ENCODE results near the gene ZW10. TPM values are rescaled to one million over a fixed set of nuclear protein-coding genes. Genes with fewer than 3 reads are reported as not detected.
"Not testable (repeated sequence)": the region's sequence is repeated elsewhere in the genome, so short reads cannot be mapped to it uniquely, and the experiment has no call there.

The ZW10 gene
- polyA plus RNA-seq (2012; ENCODE audit: insufficient read depth, insufficient read length) = 33.2 TPM

GRCh38 chr11:113773416-113774173 lies at the start of gene ZW10:
Gene ZW10 (minus strand): TSS chr11:113773692. CDS start chr11:113773666, 26 bp downstream.
- DNase-seq (ENCODE audit: low read depth, low spot score) = peak; percentile 92
- peak within 1 kb of the TSS; percentile 95 for H3K4me3 ChIP-seq (ENCODE audit: low read length)

- DNase-seq (ENCODE audit: low read depth, low spot score) = no peak
- no peak overlapping the region for H3K4me3 ChIP-seq (ENCODE audit: low read length)
These were observed 44.9 kb upstream of the ZW10 start for GRCh38 chr11:113818426-113818825.

GRCh38 chr11:113817626-113818025 lies 44.1 kb upstream of the ZW10 start:
- no peak overlapping the region for H3K4me3 ChIP-seq (ENCODE audit: low read length)

GRCh38 chr11:113817162-113817561 lies 43.7 kb upstream of the ZW10 start:
- no peak overlapping the region for H3K4me3 ChIP-seq (ENCODE audit: low read length)
- DNase-seq (ENCODE audit: low read depth, low spot score) = no peak

More at GRCh38 chr11:113817626-113818025, 44.1 kb upstream of the ZW10 start:
- no peak for DNase-seq (ENCODE audit: low read depth, low spot score)

- no peak for DNase-seq (ENCODE audit: low read depth, low spot score)
- no peak overlapping the region for H3K4me3 ChIP-seq (ENCODE audit: low read length)
These were observed 40.7 kb upstream of the ZW10 start for GRCh38 chr11:113814181-113814580.

- H3K4me3 ChIP-seq (ENCODE audit: low read length) = no peak overlapping the region
- DNase-seq (ENCODE audit: low read depth, low spot score) = no peak
These were observed 35.4 kb upstream of the ZW10 start for GRCh38 chr11:113808931-113809330.

- DNase-seq (ENCODE audit: low read depth, low spot score) = no peak
- no peak overlapping the region for H3K4me3 ChIP-seq (ENCODE audit: low read length)
These were observed 32.9 kb upstream of the ZW10 start for GRCh38 chr11:113806406-113806805.

GRCh38 chr11:113805640-113806039 lies 32.1 kb upstream of the ZW10 start:
- no peak for DNase-seq (ENCODE audit: low read depth, low spot score)
- no peak overlapping the region for H3K4me3 ChIP-seq (ENCODE audit: low read length)

- DNase-seq (ENCODE audit: low read depth, low spot score) = no peak
- H3K4me3 ChIP-seq (ENCODE audit: low read length) = no peak overlapping the region
These were observed 29.1 kb upstream of the ZW10 start for GRCh38 chr11:113802621-113803020.

- H3K4me3 ChIP-seq (ENCODE audit: low read length) = no peak overlapping the region
- peak; percentile 28 for DNase-seq (ENCODE audit: low read depth, low spot score)
These were observed 23.3 kb upstream of the ZW10 start for GRCh38 chr11:113796663-113797259.

- no peak for DNase-seq (ENCODE audit: low read depth, low spot score)
- no peak overlapping the region for H3K4me3 ChIP-seq (ENCODE audit: low read length)
These were observed 16.3 kb upstream of the ZW10 start for GRCh38 chr11:113789675-113790320.

GRCh38 chr11:113789016-113789415 lies 15.5 kb upstream of the ZW10 start:
- DNase-seq (ENCODE audit: low read depth, low spot score); H3K4me3 ChIP-seq (ENCODE audit: low read length): not testable (repeated sequence)

- no peak overlapping the region for H3K4me3 ChIP-seq (ENCODE audit: low read length)
- no peak for DNase-seq (ENCODE audit: low read depth, low spot score)
These were observed 8.6 kb upstream of the ZW10 start for GRCh38 chr11:113782134-113782533.

- DNase-seq (ENCODE audit: low read depth, low spot score) = no peak
- H3K4me3 ChIP-seq (ENCODE audit: low read length) = no peak overlapping the region
These were observed 8.2 kb upstream of the ZW10 start for GRCh38 chr11:113781682-113782081.

- DNase-seq (ENCODE audit: low read depth, low spot score) = no peak
- H3K4me3 ChIP-seq (ENCODE audit: low read length) = no peak within 1 kb of the TSS
These were observed 6.0 kb upstream of the ZW10 start, which contains the start of gene CLDN25 for GRCh38 chr11:113779496-113779895. Gene CLDN25 (plus strand): TSS chr11:113779796. CDS start chr11:113779796, 0 bp downstream.

GRCh38 chr11:113778111-113778910 lies 4.8 kb upstream of the ZW10 start:
- H3K4me3 ChIP-seq (ENCODE audit: low read length) = no peak overlapping the region
- DNase-seq (ENCODE audit: low read depth, low spot score) = no peak

- DNase-seq (ENCODE audit: low read depth, low spot score) = no peak
- H3K4me3 ChIP-seq (ENCODE audit: low read length) = peak overlapping the region; percentile 95
These were observed 647 bp upstream of the ZW10 start for GRCh38 chr11:113774174-113774503.

GRCh38 chr11:113773092-113773415 lies 438 bp downstream of the ZW10 start:
- peak overlapping the region; percentile 95 for H3K4me3 ChIP-seq (ENCODE audit: low read length)
- no peak for DNase-seq (ENCODE audit: low read depth, low spot score)

- DNase-seq (ENCODE audit: low read depth, low spot score) = no peak
- no peak overlapping the region for H3K4me3 ChIP-seq (ENCODE audit: low read length)
These were observed 1.5 kb downstream of the ZW10 start for GRCh38 chr11:113771964-113772363.
